NT2/D1 (cell line): ENCODE data around the gene PPIL6.

Experiments used
- SUZ12 ChIP-seq: IDR thresholded peaks from 2 replicates; pipeline ENCODE4 v1.6.1; 2011; ENCODE audit not compliant: insufficient read length, insufficient read depth; ENCODE audit errors: extremely low read depth
- YY1 ChIP-seq: IDR thresholded peaks from 2 replicates; pipeline ENCODE4 v1.6.1; 2011; ENCODE audit not compliant: insufficient read length, insufficient read depth
- ZNF274 ChIP-seq: IDR thresholded peaks from 2 replicates; pipeline ENCODE4 v1.6.1; 2011; ENCODE audit warnings: mild to moderate bottlenecking, low read depth, low read length

DNA sequence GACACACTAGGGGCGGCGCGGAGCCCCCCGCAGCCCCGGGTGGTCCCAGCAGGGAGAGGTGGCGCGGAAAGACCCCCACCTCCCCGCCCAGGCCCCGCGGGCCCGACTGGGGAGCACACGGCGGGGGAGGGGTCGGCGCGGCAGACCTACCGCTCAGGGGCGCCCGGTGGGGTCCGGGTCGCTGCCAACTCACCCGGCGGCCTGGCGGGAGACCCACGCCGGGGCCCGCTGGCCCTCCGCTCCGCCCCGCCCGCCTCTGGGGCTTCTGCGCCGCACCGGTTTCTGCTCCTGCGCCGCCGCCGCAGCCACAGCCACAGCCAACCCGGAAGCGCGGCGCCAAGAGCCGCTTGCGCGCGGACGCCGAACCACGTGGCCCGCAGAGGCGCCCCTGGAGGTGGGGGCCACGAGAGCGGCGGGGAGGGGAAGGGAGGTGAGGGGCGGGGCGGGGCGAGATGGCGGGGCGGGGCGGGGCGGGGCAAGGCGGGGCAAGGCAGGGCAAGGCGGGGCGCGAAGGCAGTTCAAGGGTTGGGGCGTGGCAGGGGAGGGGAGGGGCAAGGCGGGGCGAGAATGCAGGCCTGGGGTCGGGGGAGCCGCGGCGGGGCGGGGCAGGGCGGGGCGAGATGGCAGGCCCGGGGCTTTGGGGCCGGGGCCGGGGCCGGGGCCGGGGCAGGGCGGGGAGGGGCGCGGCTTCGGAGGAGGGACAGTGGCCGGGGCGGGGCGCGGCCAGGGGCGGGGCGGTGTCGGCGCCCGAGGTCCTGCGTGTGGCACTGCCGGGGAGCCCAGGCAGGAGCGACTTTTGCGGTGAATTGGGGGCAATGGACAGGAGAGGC lies 42.7 kb upstream of the PPIL6 start, which contains the start of gene ZBTB24:
- TF ChIP-seq SUZ12 (no peak), ZNF274 (no peak), YY1 (no peak)
